ENCODE data around the gene NPLOC4. TPM values are rescaled to one million over a fixed set of nuclear protein-coding genes. Genes with fewer than 3 reads are reported as not detected.
"Not testable (repeated sequence)": the region's sequence is repeated elsewhere in the genome, so short reads cannot be mapped to it uniquely, and the experiment has no call there.

The NPLOC4 gene
- polyA plus RNA-seq, 4 donors, result 53.1 to 60.3 (median 57.2) TPM

DNA sequence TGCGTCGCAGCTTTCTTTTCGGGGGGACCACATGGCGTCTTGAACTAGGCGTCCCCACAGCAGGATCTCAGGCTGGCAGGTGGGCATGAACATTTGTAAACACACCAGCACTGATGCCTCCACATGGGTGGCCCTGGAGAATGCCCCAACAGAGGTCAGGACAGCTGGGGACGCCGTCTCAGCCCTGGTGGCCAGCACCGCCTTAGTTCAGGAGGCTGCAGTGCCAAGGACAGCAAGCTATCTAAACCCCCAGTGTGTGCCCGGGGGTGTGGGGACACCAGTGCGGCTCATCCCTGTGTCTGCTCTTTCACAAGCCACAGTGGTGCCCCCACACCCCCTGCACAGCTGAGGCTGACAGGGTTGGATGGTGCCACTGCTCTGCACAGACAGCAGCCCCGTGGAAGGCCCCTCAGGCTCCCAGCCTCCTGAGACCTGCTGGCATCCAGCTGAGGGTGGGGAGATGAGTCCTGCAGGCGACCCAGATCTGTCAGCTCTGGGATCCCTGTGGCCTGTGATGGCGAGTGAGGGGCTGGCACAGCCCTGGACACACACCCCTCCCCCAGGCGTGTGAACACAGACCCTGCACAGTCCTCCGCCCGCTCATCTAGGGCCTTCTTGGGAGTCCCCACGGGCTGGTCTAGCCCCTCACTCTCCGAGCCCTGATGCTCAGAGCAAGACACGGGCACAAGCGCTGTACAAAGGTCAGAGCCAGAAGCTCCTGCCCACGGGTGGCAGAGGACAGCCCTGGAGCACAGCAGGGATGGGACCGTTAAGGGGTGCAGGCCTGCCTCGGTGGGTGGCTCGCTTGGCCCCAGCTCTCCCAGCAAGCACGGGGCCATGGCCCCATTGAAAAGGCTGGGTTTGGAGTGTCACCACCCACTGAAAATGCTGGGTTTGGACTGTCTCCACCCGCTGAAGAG lies 98.0 kb downstream of the NPLOC4 start:
- no peak for DNase-seq (ENCODE audit: low read depth in 4 of 4, low spot score in 3 of 4)

DNA sequence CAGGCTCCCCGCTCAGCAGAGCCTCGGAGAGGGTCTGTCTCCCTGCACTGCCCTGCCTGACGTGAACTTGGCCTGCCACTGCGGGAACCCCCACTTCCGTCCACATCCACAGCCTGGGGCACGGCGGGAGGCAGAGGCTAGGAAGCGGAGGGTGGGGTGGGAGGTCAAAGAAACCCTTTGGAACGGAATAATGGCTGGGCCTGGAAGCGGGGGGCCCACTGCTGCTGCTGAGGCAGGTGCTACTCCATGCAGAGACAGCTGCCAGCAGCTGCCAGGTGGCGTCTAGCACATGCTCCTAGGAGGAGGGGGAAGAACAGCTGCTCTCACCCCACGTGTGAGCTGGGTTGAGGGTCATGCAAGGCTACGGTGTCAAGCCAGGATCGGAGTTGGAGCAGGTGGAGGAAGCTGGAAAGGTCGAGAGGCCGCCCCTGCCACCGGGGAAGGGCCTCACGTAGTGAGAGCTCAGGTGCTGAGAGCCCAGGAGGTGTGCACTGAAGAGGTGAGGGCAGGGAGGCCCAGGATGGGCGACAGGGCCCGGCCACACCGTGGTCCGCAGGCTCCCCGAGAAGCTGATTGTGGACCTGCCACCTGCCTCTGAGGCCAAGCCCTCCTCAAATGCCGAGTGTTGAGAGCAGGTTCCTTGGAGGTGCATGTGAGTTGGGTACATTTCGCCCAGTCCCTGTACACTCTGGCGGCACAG lies 98.9 kb downstream of the NPLOC4 start:
- DNase-seq (ENCODE audit: low read depth in 4 of 4, low spot score in 3 of 4), result no peak

DNA sequence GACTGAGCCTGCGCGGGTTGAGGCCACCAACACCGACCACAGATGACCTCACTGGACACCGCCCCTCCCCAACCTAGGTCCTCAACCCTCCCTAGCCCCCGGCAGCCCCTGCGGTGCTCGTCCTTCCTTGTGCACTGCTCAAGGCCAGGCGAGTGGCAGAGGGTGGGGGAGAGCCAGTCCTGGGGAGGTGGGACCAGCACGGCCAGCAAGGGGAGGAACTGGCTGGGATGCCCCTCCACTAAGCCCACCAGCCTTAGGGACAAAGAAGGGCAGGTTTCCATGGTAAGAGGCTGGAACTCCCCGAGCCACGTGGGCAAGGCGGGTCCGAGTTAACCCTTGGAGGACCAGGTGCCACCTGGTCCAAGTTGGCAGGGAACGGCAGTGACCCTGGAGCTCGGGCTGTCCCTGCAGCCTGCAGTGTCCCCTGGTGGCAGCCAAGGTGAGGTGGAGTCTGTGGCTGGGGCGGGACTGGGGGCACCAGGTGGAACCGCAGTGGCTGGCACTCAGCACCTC lies 99.5 kb downstream of the NPLOC4 start:
- DNase-seq (ENCODE audit: low read depth in 4 of 4, low spot score in 3 of 4), result no peak

DNA sequence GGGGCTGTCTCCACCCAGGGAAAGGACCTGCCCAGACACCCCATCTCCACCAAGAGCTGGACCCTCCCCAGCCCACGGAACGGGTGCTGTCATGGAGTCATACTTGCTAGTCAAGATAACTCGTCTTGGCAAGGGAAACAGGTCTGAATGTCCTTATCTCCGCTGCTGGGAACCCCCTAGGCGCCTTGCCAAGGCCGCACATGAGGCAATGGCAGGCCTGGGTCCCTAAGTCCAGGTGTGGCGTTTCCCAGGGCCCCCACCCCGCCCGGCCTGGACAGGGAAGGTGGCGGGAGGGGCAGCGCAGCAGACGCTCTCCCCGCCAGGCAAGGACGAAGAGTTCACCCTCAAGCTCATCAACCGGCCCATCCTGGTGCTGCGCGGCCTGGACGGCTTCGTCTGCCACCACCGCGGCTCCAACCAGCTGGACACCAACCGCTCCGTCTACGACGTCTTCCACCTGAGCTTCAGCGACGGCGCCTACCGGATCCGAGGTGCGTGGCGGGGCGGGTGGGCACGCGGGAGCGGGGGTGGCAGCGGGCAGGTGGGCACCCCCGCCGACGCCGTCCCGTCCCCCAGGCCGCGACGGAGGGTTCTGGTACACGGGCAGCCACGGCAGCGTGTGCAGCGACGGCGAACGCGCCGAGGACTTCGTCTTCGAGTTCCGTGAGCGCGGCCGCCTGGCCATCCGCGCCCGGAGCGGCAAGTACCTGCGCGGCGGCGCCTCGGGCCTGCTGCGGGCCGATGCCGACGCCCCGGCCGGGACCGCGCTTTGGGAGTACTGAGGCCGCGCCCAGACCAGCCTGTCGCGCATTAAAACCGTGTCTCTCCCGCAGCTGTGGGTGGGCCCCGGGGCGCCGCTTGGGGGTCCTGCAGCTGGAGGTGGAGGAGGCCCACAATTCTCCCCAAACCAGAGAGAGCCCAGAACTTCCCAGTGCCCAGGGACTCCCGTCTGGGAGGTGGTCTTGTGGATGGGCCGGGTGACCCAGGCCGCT lies 100.3 kb downstream of the NPLOC4 start:
- DNase-seq (ENCODE audit: low read depth in 4 of 4, low spot score in 3 of 4), result no peak

DNA sequence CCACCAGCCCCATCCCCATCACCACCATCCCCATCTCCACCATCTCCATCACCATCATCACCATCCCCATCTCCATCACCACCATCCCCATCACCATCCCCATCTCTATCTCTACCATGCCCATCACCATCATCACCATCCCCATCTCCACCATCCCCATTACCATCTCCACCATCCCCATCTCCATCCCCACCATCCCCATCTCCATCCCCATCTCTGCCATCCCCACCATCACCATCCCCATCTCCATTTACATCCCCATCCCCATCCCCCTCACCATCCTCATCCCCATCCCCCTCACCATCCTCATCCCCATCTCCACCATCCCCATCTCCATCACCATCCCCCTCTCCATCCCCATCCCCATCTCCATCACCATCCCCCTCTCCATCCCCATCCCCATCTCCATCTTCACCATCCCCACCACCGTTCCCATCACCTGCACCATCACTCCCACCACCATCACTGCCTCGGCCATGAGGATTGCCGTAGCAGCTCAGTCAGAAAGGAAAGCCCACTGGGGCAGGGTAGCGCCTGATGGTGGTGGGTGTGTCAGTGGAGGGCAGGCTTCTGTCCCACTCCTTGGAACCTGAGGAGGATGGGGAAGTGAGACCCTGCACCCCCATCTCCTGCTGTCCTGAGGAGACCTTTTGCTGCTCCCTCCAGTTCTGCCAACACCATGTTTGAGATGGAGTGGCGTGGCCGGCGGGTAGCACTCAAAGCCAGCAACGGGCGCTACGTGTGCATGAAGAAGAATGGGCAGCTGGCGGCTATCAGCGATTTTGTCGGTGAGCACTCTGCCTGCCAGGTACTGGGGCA lies 101.2 kb downstream of the NPLOC4 start:
- no peak for DNase-seq (ENCODE audit: low read depth in 4 of 4, low spot score in 3 of 4)

DNA sequence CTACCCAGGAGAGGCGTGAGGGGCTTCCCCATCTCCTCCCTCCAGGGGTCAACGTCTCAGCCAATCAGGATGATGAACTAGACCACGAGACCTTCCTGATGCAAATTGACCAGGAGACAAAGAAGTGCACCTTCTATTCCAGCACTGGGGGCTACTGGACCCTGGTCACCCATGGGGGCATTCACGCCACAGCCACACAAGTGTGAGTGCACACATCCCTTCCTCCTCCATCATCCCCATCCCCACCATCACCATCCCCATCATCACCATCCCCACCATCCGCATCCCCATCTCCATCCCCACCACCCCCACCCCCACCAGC lies 101.9 kb downstream of the NPLOC4 start:
- no peak for DNase-seq (ENCODE audit: low read depth in 4 of 4, low spot score in 3 of 4)

DNA sequence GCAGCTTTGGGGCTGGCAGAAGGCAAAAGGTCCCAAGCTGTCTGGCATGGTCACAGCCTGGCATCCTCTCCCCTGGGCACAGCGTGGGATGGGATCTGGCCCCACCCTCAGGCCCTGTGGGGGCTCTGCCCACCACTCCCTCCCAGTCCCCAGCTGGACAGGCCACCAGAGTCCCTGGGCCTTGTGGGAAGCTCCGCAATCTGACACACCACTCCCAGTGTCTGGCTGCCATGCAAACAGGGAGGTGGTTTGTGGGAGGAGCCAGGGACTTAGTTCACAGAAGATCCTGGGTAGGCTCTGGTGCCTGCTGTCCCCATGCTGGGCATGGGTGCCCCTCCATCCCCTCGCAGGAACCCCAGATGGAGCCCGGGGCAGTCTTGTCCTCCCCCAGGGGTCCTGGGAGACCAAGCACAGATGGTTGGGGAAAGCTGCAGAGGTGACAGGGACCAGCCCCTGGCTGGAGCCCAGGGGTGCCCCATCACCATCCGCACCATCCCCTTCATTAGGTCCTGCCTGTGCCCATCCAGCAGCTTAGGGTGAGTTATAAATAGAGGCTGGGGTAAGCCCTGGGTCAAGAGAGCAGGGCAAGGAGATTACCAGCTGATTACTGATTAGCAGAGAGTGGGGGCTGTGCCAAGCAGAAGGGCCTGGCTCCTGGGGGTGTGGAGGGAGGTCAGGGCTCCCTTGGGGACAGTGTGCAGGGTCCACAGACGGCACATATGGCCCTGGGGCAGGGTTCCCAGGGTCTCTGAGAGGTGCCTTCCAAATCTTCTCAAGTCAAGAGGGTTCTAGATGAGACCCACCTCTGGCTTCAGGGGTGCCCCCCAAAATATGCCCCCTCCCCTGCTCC lies 102.5 kb downstream of the NPLOC4 start:
- no peak for DNase-seq (ENCODE audit: low read depth in 4 of 4, low spot score in 3 of 4)

DNA sequence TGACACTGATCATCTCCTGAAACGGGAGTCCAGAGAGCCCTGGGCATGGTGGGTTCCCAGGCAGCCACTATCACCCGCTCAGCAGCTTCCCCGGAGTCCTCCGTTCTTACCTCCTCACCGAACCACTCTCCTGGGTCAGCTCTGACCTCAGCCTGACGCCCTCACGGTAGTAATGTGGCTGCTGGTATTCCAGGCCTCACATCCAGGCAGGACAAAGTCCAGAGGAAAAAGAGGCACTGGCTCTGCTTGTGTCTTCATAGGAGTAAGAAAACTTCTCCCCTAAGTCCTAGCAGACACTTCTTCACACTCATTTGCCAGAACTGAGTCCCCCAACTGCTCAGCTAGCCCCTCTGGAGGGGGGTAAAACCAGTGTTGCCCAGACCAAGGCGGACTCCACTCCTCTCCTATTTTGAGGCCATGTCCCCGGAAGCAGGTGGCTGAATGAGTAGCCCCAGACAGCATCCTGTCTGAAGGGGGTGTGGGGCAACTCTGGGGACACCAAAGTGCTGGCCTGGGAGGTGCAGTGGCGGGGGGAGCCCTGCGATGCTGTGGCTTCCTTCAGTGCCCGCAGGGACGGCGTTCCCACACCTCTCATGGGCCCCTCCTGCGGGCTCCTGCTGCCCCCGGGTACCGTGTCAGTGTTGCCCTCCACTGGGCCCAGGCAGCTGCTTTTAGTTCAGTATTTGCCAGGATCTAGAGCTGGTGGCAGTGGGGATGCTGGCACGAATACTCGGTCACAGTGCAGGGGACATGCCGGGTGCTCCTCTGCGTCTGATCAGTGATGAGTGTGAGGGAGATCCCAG lies 103.4 kb downstream of the NPLOC4 start:
- DNase-seq (ENCODE audit: low read depth in 4 of 4, low spot score in 3 of 4), result no peak

DNA sequence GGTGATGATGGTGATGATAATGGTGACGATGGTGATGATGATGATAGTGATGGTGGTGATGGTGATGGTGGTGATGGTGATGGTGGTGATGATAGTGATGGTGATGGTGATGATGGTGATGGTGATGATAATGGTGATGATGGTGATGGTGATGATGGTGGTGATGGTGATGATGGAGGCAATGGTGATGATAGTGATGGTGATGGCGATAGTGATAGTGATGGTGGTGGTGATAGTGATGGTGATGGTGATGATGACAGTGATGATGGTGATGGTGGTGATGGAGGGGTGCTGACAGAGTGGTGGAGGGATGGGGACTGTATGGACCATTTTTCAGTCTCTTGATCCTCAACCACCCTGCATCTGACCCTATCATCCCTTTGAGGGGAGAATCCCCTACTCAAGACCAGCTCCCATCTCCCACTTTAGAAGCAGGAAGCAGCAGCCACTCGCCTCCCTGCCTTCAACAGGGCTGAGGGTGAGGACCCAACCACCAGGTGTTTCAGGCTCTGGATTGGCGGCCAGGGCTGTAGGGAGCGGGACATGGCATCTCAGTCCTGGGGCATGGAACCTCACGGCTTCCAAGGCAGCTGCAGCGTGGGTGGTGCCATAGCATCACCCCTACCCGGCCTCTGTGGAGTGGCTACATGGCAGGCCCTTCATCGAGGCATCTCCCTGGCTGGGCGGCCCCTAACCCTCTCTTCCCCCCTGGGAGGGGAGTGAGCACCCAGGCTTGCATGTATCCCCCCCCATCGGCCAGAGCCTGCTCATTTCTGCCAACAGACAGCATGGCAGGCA lies 104.2 kb downstream of the NPLOC4 start:
- DNase-seq (ENCODE audit: low read depth in 4 of 4, low spot score in 3 of 4), result no peak

DNA sequence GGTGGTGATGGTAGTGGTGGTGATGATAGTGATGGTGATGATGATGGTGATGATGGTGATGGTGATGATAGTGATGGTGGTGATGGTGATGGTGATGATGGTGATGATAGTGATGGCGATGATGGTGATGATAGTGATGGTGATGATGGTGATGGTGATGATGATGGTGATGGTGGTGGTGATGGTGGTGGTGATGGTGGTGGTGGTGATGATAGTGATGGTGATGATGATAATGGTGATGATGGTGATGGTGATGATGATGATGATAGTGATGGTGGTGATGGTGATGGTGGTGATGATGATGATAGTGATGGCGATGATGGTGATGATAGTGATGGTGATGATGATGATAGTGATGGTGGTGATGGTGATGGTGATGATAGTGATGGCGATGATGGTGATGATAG lies 104.9 kb downstream of the NPLOC4 start:
- not testable (repeated sequence) for DNase-seq (ENCODE audit: low read depth in 4 of 4, low spot score in 3 of 4)

DNA sequence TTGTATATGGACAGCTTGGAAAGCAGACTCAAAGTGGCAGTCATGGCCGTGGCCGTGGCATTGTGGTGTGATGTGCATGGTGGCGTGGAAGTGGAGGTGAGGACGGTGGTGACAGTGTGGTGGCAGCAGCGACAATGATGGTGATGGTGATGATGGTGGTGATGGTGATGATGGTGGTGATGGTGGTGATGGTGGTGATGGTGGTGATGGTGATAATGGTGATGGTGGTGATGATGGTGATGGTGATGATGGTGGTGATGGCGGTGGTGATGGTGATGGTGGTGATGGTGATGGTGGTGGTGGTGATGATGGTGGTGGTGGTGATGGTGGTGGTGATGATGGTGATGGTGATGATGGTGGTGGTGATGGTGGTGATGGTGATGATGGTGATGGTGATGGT lies 105.9 kb downstream of the NPLOC4 start:
- DNase-seq (ENCODE audit: low read depth in 4 of 4, low spot score in 3 of 4), result not testable (repeated sequence)

DNA sequence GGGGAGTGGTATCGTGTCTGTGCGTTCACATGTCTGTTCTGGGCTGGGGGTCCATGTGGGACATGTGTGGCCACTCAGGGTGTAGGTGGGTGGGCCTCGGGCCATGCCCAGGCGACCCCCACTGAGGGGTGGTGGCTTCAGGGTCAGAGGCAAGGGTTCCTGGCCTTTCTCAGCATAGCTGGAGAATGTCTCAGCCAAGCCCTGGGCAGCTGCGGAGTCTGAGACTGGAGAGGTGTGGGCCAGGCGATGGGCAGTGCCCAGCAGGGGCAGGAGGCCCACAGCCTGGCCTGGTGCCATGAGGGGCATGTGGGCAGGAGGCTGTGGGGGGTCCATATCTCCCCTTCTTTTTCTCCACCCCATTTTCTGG lies 107.5 kb downstream of the NPLOC4 start:
- no peak for DNase-seq (ENCODE audit: low read depth in 4 of 4, low spot score in 3 of 4)

DNA sequence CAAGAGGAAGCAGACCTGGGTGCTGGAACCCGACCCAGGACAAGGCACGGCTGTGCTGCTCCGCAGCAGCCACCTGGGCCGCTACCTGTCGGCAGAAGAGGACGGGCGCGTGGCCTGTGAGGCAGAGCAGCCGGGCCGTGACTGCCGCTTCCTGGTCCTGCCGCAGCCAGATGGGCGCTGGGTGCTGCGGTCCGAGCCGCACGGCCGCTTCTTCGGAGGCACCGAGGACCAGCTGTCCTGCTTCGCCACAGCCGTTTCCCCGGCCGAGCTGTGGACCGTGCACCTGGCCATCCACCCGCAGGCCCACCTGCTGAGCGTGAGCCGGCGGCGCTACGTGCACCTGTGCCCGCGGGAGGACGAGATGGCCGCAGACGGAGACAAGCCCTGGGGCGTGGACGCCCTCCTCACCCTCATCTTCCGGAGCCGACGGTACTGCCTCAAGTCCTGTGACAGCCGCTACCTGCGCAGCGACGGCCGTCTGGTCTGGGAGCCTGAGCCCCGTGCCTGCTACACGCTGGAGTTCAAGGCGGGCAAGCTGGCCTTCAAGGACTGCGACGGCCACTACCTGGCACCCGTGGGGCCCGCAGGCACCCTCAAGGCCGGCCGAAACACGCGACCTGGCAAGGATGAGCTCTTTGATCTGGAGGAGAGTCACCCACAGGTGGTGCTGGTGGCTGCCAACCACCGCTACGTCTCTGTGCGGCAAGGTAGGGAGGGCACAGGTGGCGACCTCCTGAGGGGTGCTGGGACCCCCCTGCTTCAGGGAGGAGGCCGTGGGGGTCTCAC lies 108.1 kb downstream of the NPLOC4 start:
- DNase-seq (ENCODE audit: low read depth in 4 of 4, low spot score in 3 of 4), result no peak

DNA sequence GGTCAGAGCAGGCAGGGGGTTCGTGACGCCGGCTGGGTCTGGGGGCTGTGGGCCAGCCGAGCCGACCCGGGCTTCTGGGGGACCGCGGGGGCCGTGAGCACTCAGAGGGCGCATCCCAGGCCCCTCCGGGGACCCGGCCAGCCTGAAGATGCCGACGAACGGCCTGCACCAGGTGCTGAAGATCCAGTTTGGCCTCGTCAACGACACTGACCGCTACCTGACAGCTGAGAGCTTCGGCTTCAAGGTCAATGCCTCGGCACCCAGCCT lies 108.6 kb downstream of the NPLOC4 start:
- no peak for DNase-seq (ENCODE audit: low read depth in 4 of 4, low spot score in 3 of 4)

DNA sequence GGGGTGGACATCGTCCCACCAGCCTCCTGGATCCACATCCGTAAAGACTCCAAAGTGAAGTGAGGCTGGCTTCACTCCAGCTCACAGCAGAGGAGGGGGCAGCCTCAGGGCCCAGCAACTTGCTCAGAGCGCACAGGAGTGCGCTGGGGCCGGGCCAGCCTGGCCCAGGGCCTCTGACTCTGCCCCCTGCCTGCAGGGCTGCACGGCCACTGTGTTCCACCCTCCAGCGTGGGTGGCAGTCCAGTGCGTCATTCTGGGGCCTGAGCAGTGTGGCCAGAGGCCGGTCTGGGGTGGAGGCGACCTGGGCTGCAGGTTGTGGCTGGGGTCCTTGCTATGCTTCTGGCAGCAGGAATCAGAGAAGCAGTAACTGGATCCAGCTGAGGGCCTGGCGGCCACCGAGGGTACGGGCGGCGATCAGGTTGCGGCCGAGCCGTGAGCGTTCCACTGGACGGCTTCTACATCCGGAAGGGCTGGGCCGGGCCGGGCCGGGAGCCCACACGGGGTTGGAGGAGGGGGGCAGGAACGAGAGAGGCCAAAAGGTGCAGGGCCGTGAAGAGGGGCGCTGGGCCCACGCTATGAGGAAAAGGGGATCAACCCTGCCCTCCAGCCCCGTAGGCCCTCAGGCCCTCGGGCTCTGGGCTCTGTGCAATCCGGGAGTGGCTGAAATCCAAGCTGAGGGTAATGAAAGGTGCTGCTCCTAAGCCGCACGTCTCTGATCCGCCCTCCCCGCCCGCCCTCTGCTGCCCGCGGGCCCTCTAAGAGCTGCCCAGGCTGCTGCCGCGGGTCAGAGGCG lies 109.1 kb downstream of the NPLOC4 start, which contains the start of gene FSCN2:
FSCN2 (plus strand) TSS at position 787 of the 793 bp plus-strand sequence. CDS start 155 bp downstream, outside the sequence.
- DNase-seq (ENCODE audit: low read depth in 4 of 4, low spot score in 3 of 4), result no peak

Measured in right renal pelvis (tissue), 4 donors.